ENCODE measurements around the gene CYTH4.
A peak's percentile ranks its signal among the peaks of the same experiment; 100 is the strongest.
"Not testable (repeated sequence)": the region's sequence is repeated elsewhere in the genome, so short reads cannot be mapped to it uniquely, and the experiment has no call there.

The CYTH4 gene

DNA sequence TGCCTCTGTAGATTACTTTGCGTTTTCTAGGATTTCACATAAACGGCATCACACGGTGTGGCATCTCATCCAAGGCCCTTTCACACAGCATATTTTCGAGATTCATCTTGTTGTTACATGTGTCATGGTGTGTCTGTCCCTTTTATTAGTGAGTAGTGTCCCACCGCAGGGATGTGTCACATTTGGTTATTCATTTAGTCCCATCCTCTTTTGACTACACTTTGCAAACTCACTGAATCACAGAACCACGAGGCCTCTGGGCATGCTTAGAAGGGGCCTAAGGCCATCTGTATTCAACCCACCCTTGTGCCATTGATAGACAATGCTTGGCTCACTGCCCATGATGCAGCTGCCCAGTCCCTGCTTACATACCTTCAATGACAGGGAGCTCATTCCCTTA, 34.1 kb upstream of the CYTH4 start:
- Histone ChIP-seq H3K4me1 (ENCODE audit: control extremely low read depth in 1 of 4, control insufficient read depth in 4 of 4, insufficient read depth in 4 of 4, low read length in 3 of 4) (peaks cover 6 to 30% (median 27%) of the 10 kb centered on the region in 4 experiments), H3K27me3 (replicated peaks in 2 of 5; ENCODE audit: control insufficient read depth in 4 of 5, insufficient read depth in 5 of 5, low read length in 4 of 5) (no peaks in the 10 kb centered on the region), H3K4me3 (ENCODE audit: control insufficient read depth in 1 of 7, extremely low read depth in 1 of 7, insufficient read depth in 4 of 7, low read depth in 2 of 7, low read length in 6 of 7) (no peak overlapping the region), H3K27ac (ENCODE audit: insufficient read depth in 1 of 2, low read depth in 1 of 2, low read length in 2 of 2, poor library complexity in 1 of 2, severe bottlenecking in 2 of 2) (no peak overlapping the region), H3K9me3 (ENCODE audit: control extremely low read depth in 1 of 5, control insufficient read depth in 4 of 5, insufficient read depth in 2 of 5, low read depth in 1 of 5, low read length in 4 of 5) (no peaks in the 10 kb centered on the region), H3K36me3 (ENCODE audit: control insufficient read depth in 4 of 4, insufficient read depth in 4 of 4, low read length in 3 of 4) (no peaks in the 10 kb centered on the region)
- POLR2A ChIA-PET, result no interaction called here
- DNase-seq, result no peak
- CTCF ChIA-PET, result interaction anchor here (1.9 kb wide), 1 partner anchor 11 kb away, joined by 12 read pairs; no protein-coding TSS in a partner anchor
- WGBS (ENCODE audit: insufficient coverage), result 84% methylated on average over 3 of the region's 6 CpGs

GRCh38 chr22:37249986-37250385, 32.3 kb upstream of the CYTH4 start:
- Histone ChIP-seq H3K4me3 (ENCODE audit: control insufficient read depth in 1 of 7, extremely low read depth in 1 of 7, insufficient read depth in 4 of 7, low read depth in 2 of 7, low read length in 6 of 7) (no peak overlapping the region), H3K9me3 (ENCODE audit: control extremely low read depth in 1 of 5, control insufficient read depth in 4 of 5, insufficient read depth in 2 of 5, low read depth in 1 of 5, low read length in 4 of 5) (no peaks in the 10 kb centered on the region), H3K27me3 (replicated peaks in 2 of 5; ENCODE audit: control insufficient read depth in 4 of 5, insufficient read depth in 5 of 5, low read length in 4 of 5) (no peaks in the 10 kb centered on the region), H3K27ac (ENCODE audit: insufficient read depth in 1 of 2, low read depth in 1 of 2, low read length in 2 of 2, poor library complexity in 1 of 2, severe bottlenecking in 2 of 2) (no peak overlapping the region), H3K36me3 (ENCODE audit: control insufficient read depth in 4 of 4, insufficient read depth in 4 of 4, low read length in 3 of 4) (no peaks in the 10 kb centered on the region), H3K4me1 (ENCODE audit: control extremely low read depth in 1 of 4, control insufficient read depth in 4 of 4, insufficient read depth in 4 of 4, low read length in 3 of 4) (peaks cover 6 to 20% (median 13%) of the 10 kb centered on the region in 4 experiments)
- CTCF ChIA-PET, result interaction anchor here (1.6 to 3.0 kb wide), 2 partner anchors 10 to 11 kb away, joined by 3 to 18 read pairs; no protein-coding TSS in a partner anchor
- no peak for DNase-seq
- WGBS (ENCODE audit: insufficient coverage), result 98% methylated on average over 8 of the region's 12 CpGs
- POLR2A ChIA-PET, result no interaction called here

- H3K27me3 ChIP-seq (replicated peaks in 2 of 5; ENCODE audit: control insufficient read depth in 4 of 5, insufficient read depth in 5 of 5, low read length in 4 of 5); H3K4me3 ChIP-seq (ENCODE audit: control insufficient read depth in 1 of 7, extremely low read depth in 1 of 7, insufficient read depth in 4 of 7, low read depth in 2 of 7, low read length in 6 of 7); H3K9me3 ChIP-seq (ENCODE audit: control extremely low read depth in 1 of 5, control insufficient read depth in 4 of 5, insufficient read depth in 2 of 5, low read depth in 1 of 5, low read length in 4 of 5); H3K27ac ChIP-seq (ENCODE audit: insufficient read depth in 1 of 2, low read depth in 1 of 2, low read length in 2 of 2, poor library complexity in 1 of 2, severe bottlenecking in 2 of 2); DNase-seq; H3K36me3 ChIP-seq (ENCODE audit: control insufficient read depth in 4 of 4, insufficient read depth in 4 of 4, low read length in 3 of 4); POLR2A ChIA-PET: not testable (repeated sequence)
- peaks cover 2 to 14% (median 5%) of the 10 kb centered on the region in 4 experiments for H3K4me1 ChIP-seq (ENCODE audit: control extremely low read depth in 1 of 4, control insufficient read depth in 4 of 4, insufficient read depth in 4 of 4, low read length in 3 of 4)
- CTCF ChIA-PET, result interaction anchor here (0.6 to 3.0 kb wide), 5 partner anchors 8 to 339 kb away, joined by 3 to 18 read pairs (median 4); no protein-coding TSS in a partner anchor
- 96% methylated on average over 3 of the region's 8 CpGs for WGBS (ENCODE audit: insufficient coverage)
These were observed 30.5 kb upstream of the CYTH4 start for GRCh38 chr22:37251836-37252235.

GRCh38 chr22:37253126-37253660, 29.1 kb upstream of the CYTH4 start:
- H3K27ac ChIP-seq (ENCODE audit: insufficient read depth in 1 of 2, low read depth in 1 of 2, low read length in 2 of 2, poor library complexity in 1 of 2, severe bottlenecking in 2 of 2), result no peak overlapping the region
- 29% methylated on average over 4 of the region's 7 CpGs for WGBS (ENCODE audit: insufficient coverage)
- H3K36me3 ChIP-seq (ENCODE audit: control insufficient read depth in 4 of 4, insufficient read depth in 4 of 4, low read length in 3 of 4), result no peaks in the 10 kb centered on the region
- H3K27me3 ChIP-seq (replicated peaks in 2 of 5; ENCODE audit: control insufficient read depth in 4 of 5, insufficient read depth in 5 of 5, low read length in 4 of 5), result no peaks in the 10 kb centered on the region
- DNase-seq, result peak in 1 of 3 donors; percentile 23
- H3K4me3 ChIP-seq (ENCODE audit: control insufficient read depth in 1 of 7, extremely low read depth in 1 of 7, insufficient read depth in 4 of 7, low read depth in 2 of 7, low read length in 6 of 7), result no peak overlapping the region
- ChIA-PET POLR2A (no interaction called here), CTCF (interaction anchor here (0.5 to 1.7 kb wide), 4 partner anchors 9 to 37 kb away, joined by 3 to 7 read pairs (median 4); partner anchors contain the start of gene RAC2)
- H3K4me1 ChIP-seq (ENCODE audit: control extremely low read depth in 1 of 4, control insufficient read depth in 4 of 4, insufficient read depth in 4 of 4, low read length in 3 of 4), result peaks cover 2 to 14% (median 5%) of the 10 kb centered on the region in 4 experiments
- no peaks in the 10 kb centered on the region for H3K9me3 ChIP-seq (ENCODE audit: control extremely low read depth in 1 of 5, control insufficient read depth in 4 of 5, insufficient read depth in 2 of 5, low read depth in 1 of 5, low read length in 4 of 5)

DNA sequence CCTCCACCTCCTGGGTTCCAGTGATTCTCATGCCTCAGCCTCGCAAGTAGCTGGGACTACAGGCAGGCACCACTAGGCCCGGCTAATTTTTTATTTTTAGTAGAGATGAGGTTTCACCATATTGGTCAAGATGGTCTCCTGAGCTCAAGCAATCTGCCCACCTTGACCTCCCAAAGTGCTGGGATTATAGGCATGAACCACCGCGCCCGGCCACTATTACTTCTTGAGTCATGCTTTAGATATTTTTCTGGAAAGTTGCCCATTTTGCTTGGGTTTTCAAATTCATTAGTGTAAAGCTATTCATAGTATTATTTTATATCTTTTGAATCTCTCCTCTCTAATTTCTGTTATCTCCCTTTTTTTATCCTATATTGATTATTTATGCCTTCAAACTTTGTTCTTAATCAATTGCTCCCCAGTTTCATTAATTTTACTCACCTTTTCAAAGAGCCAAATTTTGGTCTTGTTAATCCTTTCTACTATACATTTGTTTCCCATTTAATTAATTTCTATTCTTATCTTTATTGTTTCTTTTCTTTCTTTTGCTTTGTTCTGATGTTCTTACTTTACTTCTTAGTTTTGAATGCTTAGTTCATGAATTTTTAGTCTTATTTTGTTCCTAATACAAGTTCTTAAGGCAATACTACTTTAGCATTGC, 28.0 kb upstream of the CYTH4 start:
- Histone ChIP-seq H3K36me3 (ENCODE audit: control insufficient read depth in 4 of 4, insufficient read depth in 4 of 4, low read length in 3 of 4) (no peaks in the 10 kb centered on the region), H3K4me1 (ENCODE audit: control extremely low read depth in 1 of 4, control insufficient read depth in 4 of 4, insufficient read depth in 4 of 4, low read length in 3 of 4) (peaks cover 4 to 17% (median 11%) of the 10 kb centered on the region in 4 experiments), H3K4me3 (ENCODE audit: control insufficient read depth in 1 of 7, extremely low read depth in 1 of 7, insufficient read depth in 4 of 7, low read depth in 2 of 7, low read length in 6 of 7) (no peak overlapping the region), H3K9me3 (ENCODE audit: control extremely low read depth in 1 of 5, control insufficient read depth in 4 of 5, insufficient read depth in 2 of 5, low read depth in 1 of 5, low read length in 4 of 5) (no peaks in the 10 kb centered on the region), H3K27me3 (replicated peaks in 2 of 5; ENCODE audit: control insufficient read depth in 4 of 5, insufficient read depth in 5 of 5, low read length in 4 of 5) (no peaks in the 10 kb centered on the region), H3K27ac (ENCODE audit: insufficient read depth in 1 of 2, low read depth in 1 of 2, low read length in 2 of 2, poor library complexity in 1 of 2, severe bottlenecking in 2 of 2) (no peak overlapping the region)
- DNase-seq, result no peak
- ChIA-PET CTCF (interaction anchor here (0.7 to 1.7 kb wide), 3 partner anchors 10 to 25 kb away, joined by 3 to 7 read pairs (median 3); partner anchors contain the start of gene RAC2), POLR2A (no interaction called here)
- no CpG with 5 or more reads among the region's 5 CpGs for WGBS (ENCODE audit: insufficient coverage)

GRCh38 chr22:37254867-37255233, 27.5 kb upstream of the CYTH4 start:
- 100% methylated on average over 2 of the region's 5 CpGs for WGBS (ENCODE audit: insufficient coverage)
- H3K9me3 ChIP-seq (ENCODE audit: control extremely low read depth in 1 of 5, control insufficient read depth in 4 of 5, insufficient read depth in 2 of 5, low read depth in 1 of 5, low read length in 4 of 5), result no peaks in the 10 kb centered on the region
- H3K36me3 ChIP-seq (ENCODE audit: control insufficient read depth in 4 of 4, insufficient read depth in 4 of 4, low read length in 3 of 4), result no peaks in the 10 kb centered on the region
- CTCF ChIA-PET, result interaction anchor here (0.7 to 1.6 kb wide), 2 partner anchors 12 to 25 kb away, joined by 3 read pairs; no protein-coding TSS in a partner anchor
- POLR2A ChIA-PET, result no interaction called here
- H3K4me3 ChIP-seq (ENCODE audit: control insufficient read depth in 1 of 7, extremely low read depth in 1 of 7, insufficient read depth in 4 of 7, low read depth in 2 of 7, low read length in 6 of 7), result no peak overlapping the region
- DNase-seq, result no peak
- no peaks in the 10 kb centered on the region for H3K27me3 ChIP-seq (replicated peaks in 2 of 5; ENCODE audit: control insufficient read depth in 4 of 5, insufficient read depth in 5 of 5, low read length in 4 of 5)
- peaks cover 4 to 22% (median 16%) of the 10 kb centered on the region in 4 experiments for H3K4me1 ChIP-seq (ENCODE audit: control extremely low read depth in 1 of 4, control insufficient read depth in 4 of 4, insufficient read depth in 4 of 4, low read length in 3 of 4)
- no peak overlapping the region for H3K27ac ChIP-seq (ENCODE audit: insufficient read depth in 1 of 2, low read depth in 1 of 2, low read length in 2 of 2, poor library complexity in 1 of 2, severe bottlenecking in 2 of 2)

- DNase-seq, result no peak
- POLR2A ChIA-PET, result no interaction called here
- H3K36me3 ChIP-seq (ENCODE audit: control insufficient read depth in 4 of 4, insufficient read depth in 4 of 4, low read length in 3 of 4), result no peaks in the 10 kb centered on the region
- H3K4me3 ChIP-seq (ENCODE audit: control insufficient read depth in 1 of 7, extremely low read depth in 1 of 7, insufficient read depth in 4 of 7, low read depth in 2 of 7, low read length in 6 of 7), result no peak overlapping the region
- H3K27ac ChIP-seq (ENCODE audit: insufficient read depth in 1 of 2, low read depth in 1 of 2, low read length in 2 of 2, poor library complexity in 1 of 2, severe bottlenecking in 2 of 2), result no peak overlapping the region
- CTCF ChIA-PET, result interaction anchor here (0.9 to 1.6 kb wide), 3 partner anchors 12 to 30 kb away, joined by 3 to 4 read pairs (median 3); no protein-coding TSS in a partner anchor
- no peaks in the 10 kb centered on the region for H3K27me3 ChIP-seq (replicated peaks in 2 of 5; ENCODE audit: control insufficient read depth in 4 of 5, insufficient read depth in 5 of 5, low read length in 4 of 5)
- H3K4me1 ChIP-seq (ENCODE audit: control extremely low read depth in 1 of 4, control insufficient read depth in 4 of 4, insufficient read depth in 4 of 4, low read length in 3 of 4), result peaks cover 4 to 27% (median 19%) of the 10 kb centered on the region in 4 experiments
- no peaks in the 10 kb centered on the region for H3K9me3 ChIP-seq (ENCODE audit: control extremely low read depth in 1 of 5, control insufficient read depth in 4 of 5, insufficient read depth in 2 of 5, low read depth in 1 of 5, low read length in 4 of 5)
These were observed 26.7 kb upstream of the CYTH4 start for GRCh38 chr22:37255558-37256006.
